ENCODE measurements around the gene TMEM248.
"Not testable (repeated sequence)": the region's sequence is repeated elsewhere in the genome, so short reads cannot be mapped to it uniquely, and the experiment has no call there.

TMEM248 gene

GRCh38 chr7:66883716-66884115 lies 37.3 kb upstream of the TMEM248 start:
- H3K4me3 ChIP-seq (ENCODE audit: low read depth, low read length) = no peak overlapping the region
- H3K4me1 ChIP-seq = no peaks in the 10 kb centered on the region
- no peak overlapping the region for H3K9ac ChIP-seq
- H3K79me2 ChIP-seq = no peaks in the 10 kb centered on the region
- H3K4me2 ChIP-seq (ENCODE audit: low read length) = no peak overlapping the region
- no peaks in the 10 kb centered on the region for H3K9me3 ChIP-seq (ENCODE audit: control insufficient read depth, low read length)
- no peak overlapping the region for H2AFZ ChIP-seq
- no peaks in the 10 kb centered on the region for H3K36me3 ChIP-seq (ENCODE audit: control insufficient read depth, insufficient read depth, low read length)
- TF ChIP-seq CTCF (IDR thresholded peaks at IDR 0.05) = no peak
- H3K27me3 ChIP-seq (ENCODE audit: control insufficient read depth, insufficient read depth, low read length) = no peaks in the 10 kb centered on the region
- H3K27ac ChIP-seq = no peak overlapping the region

DNA sequence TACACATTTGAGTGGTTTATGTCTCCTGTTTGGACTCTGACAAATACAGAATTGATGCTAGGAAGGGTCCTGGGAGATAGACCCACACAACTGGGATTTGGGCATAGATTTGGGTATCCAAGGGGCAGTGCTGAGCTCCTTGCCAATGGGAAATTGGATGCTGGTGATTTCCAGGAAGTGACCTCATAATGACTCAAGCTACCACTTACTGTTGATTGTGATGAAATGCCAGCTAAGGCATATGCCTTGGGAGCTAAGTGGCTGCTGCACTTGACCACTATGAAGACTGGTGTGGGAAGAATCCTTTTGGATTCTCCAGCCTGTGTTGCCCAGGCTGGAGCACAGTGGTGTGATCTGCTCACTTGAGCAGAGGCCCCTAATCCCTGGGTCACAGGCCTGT lies 36.5 kb upstream of the TMEM248 start:
- not testable (repeated sequence) for H3K9ac ChIP-seq; H3K79me2 ChIP-seq; H3K9me3 ChIP-seq (ENCODE audit: control insufficient read depth, low read length); H3K36me3 ChIP-seq (ENCODE audit: control insufficient read depth, insufficient read depth, low read length); H3K4me2 ChIP-seq (ENCODE audit: low read length); H3K27me3 ChIP-seq (ENCODE audit: control insufficient read depth, insufficient read depth, low read length); H3K27ac ChIP-seq; H3K4me1 ChIP-seq; H2AFZ ChIP-seq; H3K4me3 ChIP-seq (ENCODE audit: low read depth, low read length)

DNA sequence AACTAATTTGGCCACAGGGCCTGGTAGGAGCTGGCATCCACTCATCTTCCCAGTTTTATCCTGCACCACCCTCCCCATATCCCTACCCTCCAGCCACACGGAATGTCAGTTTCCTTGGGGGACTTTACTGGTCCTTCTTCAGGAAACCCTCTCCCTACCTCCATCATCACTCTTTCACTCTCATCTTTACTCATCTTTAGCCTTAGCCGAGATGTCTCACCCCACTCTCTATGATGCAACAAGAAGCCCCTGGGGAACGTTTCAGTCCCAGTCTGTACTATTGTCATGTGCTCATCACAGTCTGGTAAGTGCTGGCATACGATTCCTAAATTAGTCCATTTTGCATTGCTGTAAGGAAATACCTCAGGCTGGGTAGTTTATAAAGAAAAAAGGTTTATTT lies 34.9 kb upstream of the TMEM248 start:
- Histone ChIP-seq H3K9me3 (ENCODE audit: control insufficient read depth, low read length) (no peaks in the 10 kb centered on the region), H3K27me3 (ENCODE audit: control insufficient read depth, insufficient read depth, low read length) (no peaks in the 10 kb centered on the region), H3K4me3 (ENCODE audit: low read depth, low read length) (no peak overlapping the region), H3K4me1 (no peaks in the 10 kb centered on the region), H3K79me2 (no peaks in the 10 kb centered on the region), H3K9ac (no peak overlapping the region), H2AFZ (no peak overlapping the region), H3K27ac (no peak overlapping the region), H3K36me3 (ENCODE audit: control insufficient read depth, insufficient read depth, low read length) (no peaks in the 10 kb centered on the region), H3K4me2 (ENCODE audit: low read length) (no peak overlapping the region)
- no peak for TF ChIP-seq CTCF (IDR thresholded peaks at IDR 0.05)

GRCh38 chr7:66888223-66888622 lies 32.8 kb upstream of the TMEM248 start:
- H3K36me3 ChIP-seq (ENCODE audit: control insufficient read depth, insufficient read depth, low read length); H3K4me3 ChIP-seq (ENCODE audit: low read depth, low read length); H3K79me2 ChIP-seq: not testable (repeated sequence)

GRCh38 chr7:66894463-66895080 lies 26.5 kb upstream of the TMEM248 start:
- Histone ChIP-seq H3K4me2 (ENCODE audit: low read length) (no peak overlapping the region), H3K9ac (no peak overlapping the region), H3K9me3 (ENCODE audit: control insufficient read depth, low read length) (no peaks in the 10 kb centered on the region), H3K4me3 (ENCODE audit: low read depth, low read length) (no peak overlapping the region), H3K27me3 (ENCODE audit: control insufficient read depth, insufficient read depth, low read length) (no peaks in the 10 kb centered on the region), H3K27ac (no peak overlapping the region), H3K79me2 (no peaks in the 10 kb centered on the region), H2AFZ (no peak overlapping the region), H3K36me3 (ENCODE audit: control insufficient read depth, insufficient read depth, low read length) (no peaks in the 10 kb centered on the region), H3K4me1 (no peaks in the 10 kb centered on the region)
- peak; percentile 17 for TF ChIP-seq CTCF (IDR thresholded peaks at IDR 0.05)

More at GRCh38 chr7:66888223-66888622, 32.8 kb upstream of the TMEM248 start:
- not testable (repeated sequence) for H3K4me1 ChIP-seq; H3K27me3 ChIP-seq (ENCODE audit: control insufficient read depth, insufficient read depth, low read length); H3K9me3 ChIP-seq (ENCODE audit: control insufficient read depth, low read length); H3K9ac ChIP-seq; H3K4me2 ChIP-seq (ENCODE audit: low read length); H2AFZ ChIP-seq; H3K27ac ChIP-seq

DNA sequence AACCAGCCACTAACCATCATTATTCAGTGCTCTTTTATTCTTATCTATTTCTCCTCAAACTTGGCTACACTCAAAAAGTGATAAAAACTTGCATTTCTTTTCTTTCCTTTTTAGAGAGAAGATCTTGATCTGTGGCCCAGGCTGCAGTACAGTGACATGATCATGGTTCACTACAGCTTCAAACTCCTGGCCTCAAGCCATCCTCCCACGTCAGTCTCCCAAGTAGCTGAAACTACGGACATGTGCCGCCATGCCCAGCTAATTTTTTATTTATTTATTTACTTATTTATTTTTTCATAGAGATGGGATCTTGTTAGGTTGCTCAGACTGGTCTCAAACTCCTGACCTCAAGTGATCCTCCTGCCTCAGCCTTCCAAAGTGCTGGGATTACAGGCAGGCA lies 24.6 kb upstream of the TMEM248 start:
- no peak for TF ChIP-seq CTCF (IDR thresholded peaks at IDR 0.05)
- H3K4me1 ChIP-seq = no peaks in the 10 kb centered on the region
- H3K36me3 ChIP-seq (ENCODE audit: control insufficient read depth, insufficient read depth, low read length) = no peaks in the 10 kb centered on the region
- no peak overlapping the region for H3K4me3 ChIP-seq (ENCODE audit: low read depth, low read length)
- H2AFZ ChIP-seq = no peak overlapping the region
- no peaks in the 10 kb centered on the region for H3K79me2 ChIP-seq
- H3K9me3 ChIP-seq (ENCODE audit: control insufficient read depth, low read length) = no peaks in the 10 kb centered on the region
- no peak overlapping the region for H3K27ac ChIP-seq
- no peaks in the 10 kb centered on the region for H3K27me3 ChIP-seq (ENCODE audit: control insufficient read depth, insufficient read depth, low read length)
- no peak overlapping the region for H3K9ac ChIP-seq
- H3K4me2 ChIP-seq (ENCODE audit: low read length) = no peak overlapping the region
